Measurements from ENCODE around the gene ATP13A2. TPM values are rescaled to one million over a fixed set of nuclear protein-coding genes. Genes with fewer than 3 reads are reported as not detected.

ATP13A2 gene
- total RNA-seq, 1 experiment from 2014 or later, result 50.9 TPM

DNA sequence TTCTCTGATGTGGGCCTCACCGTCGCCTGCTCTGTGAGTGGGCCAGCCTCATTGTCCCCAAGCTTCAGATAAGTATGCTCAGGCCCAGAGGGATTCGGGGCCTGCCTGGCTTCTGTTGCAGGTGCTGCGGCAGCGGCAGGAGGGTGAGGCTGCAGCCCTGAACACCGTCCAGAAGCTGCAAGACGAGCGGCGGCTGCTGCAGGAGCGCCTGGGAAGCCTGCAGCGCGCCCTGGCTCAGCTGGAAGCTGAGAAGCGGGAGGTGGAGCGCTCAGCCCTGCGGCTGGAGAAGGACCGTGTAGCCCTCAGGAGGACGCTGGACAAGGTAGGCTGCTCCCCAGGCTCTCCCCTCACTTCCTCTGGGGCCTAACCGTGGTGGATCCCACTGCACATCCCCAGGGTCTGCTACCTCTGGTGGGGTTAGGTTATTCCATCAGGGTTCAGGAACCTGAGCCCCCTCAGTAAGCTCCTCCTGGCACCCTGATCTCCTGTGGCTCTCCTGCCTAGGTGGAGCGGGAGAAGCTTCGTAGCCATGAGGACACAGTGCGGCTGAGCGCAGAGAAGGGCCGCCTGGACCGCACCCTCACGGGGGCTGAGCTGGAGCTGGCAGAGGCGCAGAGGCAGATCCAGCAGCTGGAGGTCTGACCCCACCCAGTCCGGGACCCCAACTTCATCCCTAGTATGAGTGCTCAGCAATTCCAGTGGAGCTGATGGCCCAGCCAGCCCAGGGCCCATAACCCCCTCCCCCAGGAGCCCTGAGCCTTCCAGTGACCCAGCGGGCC is 41.4 kb downstream of the ATP13A2 start:
- H3K36me3 ChIP-seq (ENCODE audit: insufficient read depth, low read length, poor library complexity, severe bottlenecking), result peaks cover 4% of the 10 kb centered on the region
- ChIA-PET CTCF (no interaction called here), POLR2A (ENCODE audit: low non-redundant PET) (no interaction called here)
- H3K4me1 ChIP-seq (ENCODE audit: insufficient read depth, low read length, poor library complexity, severe bottlenecking), result no peaks in the 10 kb centered on the region
- TF ChIP-seq, protein P1, sequence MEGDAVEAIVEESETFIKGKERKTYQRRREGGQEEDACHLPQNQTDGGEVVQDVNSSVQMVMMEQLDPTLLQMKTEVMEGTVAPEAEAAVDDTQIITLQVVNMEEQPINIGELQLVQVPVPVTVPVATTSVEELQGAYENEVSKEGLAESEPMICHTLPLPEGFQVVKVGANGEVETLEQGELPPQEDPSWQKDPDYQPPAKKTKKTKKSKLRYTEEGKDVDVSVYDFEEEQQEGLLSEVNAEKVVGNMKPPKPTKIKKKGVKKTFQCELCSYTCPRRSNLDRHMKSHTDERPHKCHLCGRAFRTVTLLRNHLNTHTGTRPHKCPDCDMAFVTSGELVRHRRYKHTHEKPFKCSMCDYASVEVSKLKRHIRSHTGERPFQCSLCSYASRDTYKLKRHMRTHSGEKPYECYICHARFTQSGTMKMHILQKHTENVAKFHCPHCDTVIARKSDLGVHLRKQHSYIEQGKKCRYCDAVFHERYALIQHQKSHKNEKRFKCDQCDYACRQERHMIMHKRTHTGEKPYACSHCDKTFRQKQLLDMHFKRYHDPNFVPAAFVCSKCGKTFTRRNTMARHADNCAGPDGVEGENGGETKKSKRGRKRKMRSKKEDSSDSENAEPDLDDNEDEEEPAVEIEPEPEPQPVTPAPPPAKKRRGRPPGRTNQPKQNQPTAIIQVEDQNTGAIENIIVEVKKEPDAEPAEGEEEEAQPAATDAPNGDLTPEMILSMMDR (conservative IDR thresholded peaks at IDR 0.05; ENCODE audit: low read depth, low read length), result no peak
- TF ChIP-seq EZH2 (IDR thresholded peaks at IDR 0.05; ENCODE audit: borderline replicate concordance, low read depth, low read length, poor library complexity, severe bottlenecking), result no peak
- H3K4me3 ChIP-seq (ENCODE audit: low read depth, low read length, poor library complexity, severe bottlenecking), result no peak overlapping the region
- no peak for DNase-seq (ENCODE audit: low spot score)
- H3K27me3 ChIP-seq (replicated peaks; ENCODE audit: insufficient read depth, low read depth, low read length, poor library complexity), result no peaks in the 10 kb centered on the region
- intact Hi-C loops (cut with micrococcal nuclease; ENCODE audit: unreplicated experiment), result no loop called here
- no peaks in the 10 kb centered on the region for H3K9me3 ChIP-seq (ENCODE audit: low read depth, low read length, poor library complexity, severe bottlenecking)
- no peak overlapping the region for H3K27ac ChIP-seq (ENCODE audit: low read depth, low read length, poor library complexity, severe bottlenecking)
- no TSS peak for BruUV-seq (replicated peaks)

DNA sequence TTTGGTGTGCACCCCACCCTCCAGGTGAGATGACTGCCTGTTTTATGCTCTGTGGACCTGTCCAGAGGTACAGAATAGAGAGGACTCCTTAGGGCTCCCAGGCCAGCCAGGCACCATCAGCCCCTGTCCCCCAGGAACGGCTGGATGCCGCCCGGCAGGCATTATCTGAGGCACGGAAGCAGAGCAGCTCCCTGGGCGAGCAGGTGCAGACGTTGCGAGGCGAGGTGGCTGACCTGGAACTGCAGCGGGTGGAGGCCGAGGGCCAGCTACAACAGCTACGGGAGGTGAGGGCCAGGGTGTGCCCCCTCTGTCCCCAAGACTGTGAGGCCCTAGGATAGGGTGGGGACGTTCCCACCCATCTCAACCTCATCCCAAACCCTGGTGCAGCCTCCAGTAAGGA is 42.1 kb downstream of the ATP13A2 start:
- peaks cover 4% of the 10 kb centered on the region for H3K36me3 ChIP-seq (ENCODE audit: insufficient read depth, low read length, poor library complexity, severe bottlenecking)
- no peaks in the 10 kb centered on the region for H3K4me1 ChIP-seq (ENCODE audit: insufficient read depth, low read length, poor library complexity, severe bottlenecking)
- ChIA-PET POLR2A (ENCODE audit: low non-redundant PET) (no interaction called here), CTCF (no interaction called here)
- BruUV-seq (replicated peaks), result no TSS peak
- no peak overlapping the region for H3K27ac ChIP-seq (ENCODE audit: low read depth, low read length, poor library complexity, severe bottlenecking)
- DNase-seq (ENCODE audit: low spot score), result no peak
- intact Hi-C loops (cut with micrococcal nuclease; ENCODE audit: unreplicated experiment), result no loop called here
- TF ChIP-seq, protein P1 (conservative IDR thresholded peaks at IDR 0.05; ENCODE audit: low read depth, low read length), result no peak
- TF ChIP-seq EZH2 (IDR thresholded peaks at IDR 0.05; ENCODE audit: borderline replicate concordance, low read depth, low read length, poor library complexity, severe bottlenecking), result no peak
- no peak overlapping the region for H3K4me3 ChIP-seq (ENCODE audit: low read depth, low read length, poor library complexity, severe bottlenecking)
- no peaks in the 10 kb centered on the region for H3K27me3 ChIP-seq (replicated peaks; ENCODE audit: insufficient read depth, low read depth, low read length, poor library complexity)
- H3K9me3 ChIP-seq (ENCODE audit: low read depth, low read length, poor library complexity, severe bottlenecking), result no peaks in the 10 kb centered on the region

DNA sequence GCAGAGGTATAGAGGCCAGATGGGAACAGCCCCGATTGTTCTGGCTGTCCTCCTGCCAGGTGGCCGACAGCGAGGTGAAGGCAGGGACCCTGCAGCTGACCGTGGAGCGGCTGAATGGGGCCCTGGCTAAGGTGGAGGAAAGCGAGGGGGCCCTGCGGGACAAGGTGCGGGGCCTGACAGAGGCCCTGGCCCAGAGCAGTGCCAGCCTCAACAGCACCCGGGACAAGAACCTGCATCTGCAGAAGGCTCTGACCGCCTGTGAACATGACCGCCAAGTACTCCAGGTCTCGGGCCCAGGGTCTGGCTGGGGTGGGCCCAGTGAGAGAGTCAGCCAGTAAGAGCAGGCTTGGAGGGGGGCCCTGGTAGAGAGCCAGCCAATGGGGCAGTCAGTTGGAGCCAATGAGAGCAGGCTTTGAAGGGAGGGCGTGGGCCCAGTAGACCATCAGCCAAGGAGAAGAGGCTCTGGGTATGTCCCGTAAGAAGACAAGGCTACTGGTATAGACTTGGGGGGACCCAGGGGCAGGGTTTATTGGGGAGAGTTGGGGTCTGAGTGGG is 42.6 kb downstream of the ATP13A2 start:
- Histone ChIP-seq H3K27ac (ENCODE audit: low read depth, low read length, poor library complexity, severe bottlenecking) (no peak overlapping the region), H3K4me3 (ENCODE audit: low read depth, low read length, poor library complexity, severe bottlenecking) (no peak overlapping the region), H3K36me3 (ENCODE audit: insufficient read depth, low read length, poor library complexity, severe bottlenecking) (peaks cover 4% of the 10 kb centered on the region), H3K4me1 (ENCODE audit: insufficient read depth, low read length, poor library complexity, severe bottlenecking) (no peaks in the 10 kb centered on the region), H3K27me3 (replicated peaks; ENCODE audit: insufficient read depth, low read depth, low read length, poor library complexity) (no peaks in the 10 kb centered on the region), H3K9me3 (ENCODE audit: low read depth, low read length, poor library complexity, severe bottlenecking) (no peaks in the 10 kb centered on the region)
- CTCF ChIA-PET, result no interaction called here
- intact Hi-C loops (cut with micrococcal nuclease; ENCODE audit: unreplicated experiment), result no loop called here
- no peak for TF ChIP-seq EZH2 (IDR thresholded peaks at IDR 0.05; ENCODE audit: borderline replicate concordance, low read depth, low read length, poor library complexity, severe bottlenecking)
- TF ChIP-seq, protein P1 (conservative IDR thresholded peaks at IDR 0.05; ENCODE audit: low read depth, low read length), result no peak
- no TSS peak for BruUV-seq (replicated peaks)
- no peak for DNase-seq (ENCODE audit: low spot score)
- POLR2A ChIA-PET (ENCODE audit: low non-redundant PET), result no interaction called here

All from A673 (cell line).